PC-3 (cell line): Measurements from ENCODE around the gene C10orf71.

Source experiments
- EZH2 ChIP-seq: fragments of 300-600 bp; sonication (generic); IDR thresholded peaks from one replicate; pipeline ENCODE4 v1.6.1; 2017; ENCODE audit warnings: antibody characterized with exemption, mild to moderate bottlenecking, low read length; ENCODE audit not compliant: unreplicated experiment
- TF ChIP-seq, protein P1 (sequence below): fragments of 300-600 bp; sonication (generic); conservative IDR thresholded peaks from 2 replicates; pipeline ENCODE4 v1.5.1; 2017; ENCODE audit warnings: antibody characterized with exemption, low read depth, mild to moderate bottlenecking, low read length

DNA sequence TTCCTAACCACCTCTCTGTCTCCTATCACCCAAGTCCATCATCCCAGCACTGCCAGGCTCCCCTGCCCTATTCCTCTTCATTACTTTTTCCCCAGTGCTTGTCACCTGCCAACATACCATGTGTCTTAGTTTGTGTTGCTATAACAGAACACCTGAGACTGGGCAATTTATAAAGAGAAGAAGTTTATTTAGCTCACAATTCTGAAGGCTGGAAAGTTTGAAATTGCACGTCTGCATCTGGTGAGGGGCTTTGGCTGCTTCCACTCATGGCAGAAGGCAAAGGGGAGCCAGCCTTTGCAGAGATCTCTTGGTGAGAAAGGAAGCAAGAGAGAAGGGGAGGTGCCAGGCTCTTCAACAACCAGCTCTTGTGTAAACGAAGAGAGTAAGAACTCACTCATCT is 49.6 kb downstream of the C10orf71 start:
- TF ChIP-seq, protein P1, sequence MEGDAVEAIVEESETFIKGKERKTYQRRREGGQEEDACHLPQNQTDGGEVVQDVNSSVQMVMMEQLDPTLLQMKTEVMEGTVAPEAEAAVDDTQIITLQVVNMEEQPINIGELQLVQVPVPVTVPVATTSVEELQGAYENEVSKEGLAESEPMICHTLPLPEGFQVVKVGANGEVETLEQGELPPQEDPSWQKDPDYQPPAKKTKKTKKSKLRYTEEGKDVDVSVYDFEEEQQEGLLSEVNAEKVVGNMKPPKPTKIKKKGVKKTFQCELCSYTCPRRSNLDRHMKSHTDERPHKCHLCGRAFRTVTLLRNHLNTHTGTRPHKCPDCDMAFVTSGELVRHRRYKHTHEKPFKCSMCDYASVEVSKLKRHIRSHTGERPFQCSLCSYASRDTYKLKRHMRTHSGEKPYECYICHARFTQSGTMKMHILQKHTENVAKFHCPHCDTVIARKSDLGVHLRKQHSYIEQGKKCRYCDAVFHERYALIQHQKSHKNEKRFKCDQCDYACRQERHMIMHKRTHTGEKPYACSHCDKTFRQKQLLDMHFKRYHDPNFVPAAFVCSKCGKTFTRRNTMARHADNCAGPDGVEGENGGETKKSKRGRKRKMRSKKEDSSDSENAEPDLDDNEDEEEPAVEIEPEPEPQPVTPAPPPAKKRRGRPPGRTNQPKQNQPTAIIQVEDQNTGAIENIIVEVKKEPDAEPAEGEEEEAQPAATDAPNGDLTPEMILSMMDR, result no peak
- TF ChIP-seq EZH2, result no peak
